Hematopoietic multipotent progenitor cell treated with erythropoietin and hydrocortisone succinate and interleukin-3 and kit ligand, for 8 days (in vitro differentiated cells): ENCODE measurements around the gene TRHDE.
A peak's percentile ranks its signal among the peaks of the same experiment; 100 is the strongest.

Experiments
- DNase-seq: peaks from one replicate; pipeline ENCODE4 v3.0.0-alpha.2; 2015

Gene TRHDE

DNA sequence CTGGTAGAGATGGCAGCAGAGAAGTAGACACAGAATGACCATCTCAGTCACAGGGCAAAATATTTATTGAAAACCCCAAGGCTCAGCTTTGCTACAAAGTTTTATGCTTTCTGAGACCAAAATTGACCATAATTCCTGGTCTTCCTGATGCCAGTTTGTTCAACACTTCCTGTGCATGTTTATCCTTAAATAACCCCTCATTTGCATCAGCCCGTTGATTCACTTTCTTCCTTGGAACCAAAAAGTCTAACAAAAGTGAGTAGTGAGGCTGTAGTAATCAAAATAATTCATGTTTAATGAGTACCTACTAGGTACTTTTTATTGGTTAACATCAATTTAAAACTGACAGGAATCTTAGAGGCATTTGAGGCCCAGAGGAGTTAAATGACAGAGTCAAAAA lies 51.7 kb downstream of the TRHDE start:
- no peak for DNase-seq

DNA sequence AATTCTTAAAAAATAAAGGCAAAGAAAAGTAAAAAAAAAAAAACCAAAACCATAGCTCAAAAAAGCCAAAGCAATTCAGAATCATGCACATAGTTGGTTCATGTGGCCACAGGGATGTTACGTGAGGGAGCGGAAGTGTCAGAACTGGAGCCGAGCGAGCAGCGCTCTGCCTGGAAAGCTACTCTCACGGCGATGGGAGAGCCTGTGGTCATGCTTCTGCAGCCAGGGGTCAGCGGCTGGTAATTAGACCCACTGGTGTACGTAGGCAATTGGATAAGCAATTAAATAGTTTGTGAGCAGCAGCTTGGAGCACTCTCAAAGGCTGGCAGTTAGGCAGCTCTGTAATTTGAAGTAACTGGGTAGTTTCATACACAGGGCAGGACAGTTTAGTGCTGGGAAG lies 58.1 kb downstream of the TRHDE start:
- no peak for DNase-seq

DNA sequence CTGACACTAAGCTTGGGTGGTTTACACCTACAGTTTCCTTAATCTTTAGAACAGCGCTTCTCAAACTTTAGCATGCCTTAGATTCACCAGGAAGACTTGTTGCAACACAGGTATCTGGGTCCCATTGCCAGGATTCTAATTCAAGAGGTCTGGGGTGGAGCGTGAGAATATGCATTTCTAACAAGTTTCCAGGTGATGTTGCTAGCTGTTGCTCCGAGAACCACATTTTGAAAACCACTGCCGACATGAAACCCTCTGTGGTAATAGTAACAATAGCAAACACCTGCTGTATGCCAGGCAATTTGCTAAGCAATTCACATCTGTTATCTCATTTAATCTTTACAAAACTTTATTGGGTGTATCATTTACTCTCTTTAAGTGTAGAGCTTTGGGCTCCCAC lies 58.6 kb downstream of the TRHDE start:
- DNase-seq = no peak

DNA sequence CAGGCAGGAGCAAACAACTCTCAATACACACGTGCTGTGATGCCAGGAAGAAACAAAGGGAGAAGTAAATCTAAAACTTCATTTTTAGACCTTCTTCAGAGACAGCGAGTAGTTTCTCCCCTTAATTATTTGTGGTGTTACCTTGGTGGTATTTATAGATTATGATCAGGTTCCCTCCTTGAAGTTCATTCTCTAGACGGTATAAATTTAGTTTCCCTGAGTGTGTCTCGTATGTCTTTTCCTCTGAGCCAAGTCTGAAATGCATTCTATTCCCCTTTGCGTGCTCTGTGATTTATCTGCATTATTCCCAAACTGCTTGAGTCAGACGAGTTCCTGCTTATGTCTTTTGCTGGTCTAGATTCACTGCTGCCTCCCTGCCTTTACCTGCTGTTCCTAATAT lies 65.2 kb downstream of the TRHDE start:
- DNase-seq = no peak

DNA sequence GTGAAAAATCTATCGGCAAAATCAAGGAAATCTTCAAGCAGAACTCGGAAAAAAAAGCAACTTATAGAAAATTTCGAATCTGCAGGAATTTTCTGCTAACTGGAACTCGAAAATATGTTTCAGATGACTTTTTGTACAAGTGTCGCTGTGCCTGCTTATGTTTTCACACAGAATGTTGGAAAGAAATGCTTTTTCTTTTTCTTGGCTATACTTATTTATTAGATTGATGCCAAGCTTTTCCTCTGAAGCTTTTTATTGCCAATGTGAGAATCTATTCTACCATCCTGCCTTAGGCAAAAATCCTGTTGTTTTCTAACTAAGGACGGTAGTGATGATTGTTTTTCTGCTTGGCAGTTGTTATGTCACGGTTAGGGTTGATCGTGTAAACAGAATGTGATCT lies 65.8 kb downstream of the TRHDE start:
- DNase-seq = no peak

DNA sequence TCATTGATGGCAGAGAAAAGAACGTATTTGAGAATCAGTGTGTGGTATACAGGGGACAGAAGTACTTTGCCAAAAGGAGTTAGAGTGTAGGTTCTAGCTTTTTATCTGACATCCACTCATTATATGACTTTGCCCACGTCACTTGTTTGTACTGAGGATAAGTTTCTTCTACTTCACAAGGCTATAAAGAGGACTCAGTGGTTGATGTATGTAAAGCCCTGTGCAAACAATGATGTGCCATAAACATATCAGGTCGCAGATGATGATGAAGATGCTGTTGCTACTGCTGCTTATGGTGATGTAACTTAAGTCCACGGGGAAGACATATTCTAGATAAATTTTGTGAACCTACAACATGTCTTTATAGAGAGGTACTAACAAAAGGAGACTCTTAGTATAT lies 66.3 kb downstream of the TRHDE start:
- DNase-seq = no peak

DNA sequence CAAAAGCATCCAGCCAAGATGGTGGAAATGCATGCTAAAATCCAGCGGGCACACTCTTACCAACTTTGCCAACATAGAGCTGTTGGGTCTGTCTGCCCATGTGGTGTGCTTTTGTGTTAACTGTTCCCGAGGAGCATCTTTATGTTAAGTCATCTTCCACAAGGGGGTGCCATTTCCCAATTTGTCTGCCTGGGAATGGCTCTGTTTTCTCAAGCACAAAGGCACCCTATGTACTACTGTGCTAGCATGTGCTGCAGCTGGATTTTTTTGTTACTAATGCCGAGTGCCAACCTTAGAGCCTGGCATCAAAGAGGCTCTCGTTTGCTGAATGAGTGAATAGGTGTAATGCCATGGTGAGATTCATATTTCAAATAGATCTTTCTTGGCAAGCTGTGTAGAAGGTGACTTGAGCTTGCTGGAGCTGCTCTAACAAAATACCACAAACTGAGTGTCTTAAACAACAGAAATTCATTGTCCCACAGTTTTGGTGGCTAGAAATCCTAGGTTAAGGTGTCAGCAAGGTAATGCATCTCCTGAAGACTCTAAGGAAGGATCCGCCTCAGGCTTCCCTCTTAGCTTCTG lies 74.3 kb downstream of the TRHDE start:
- DNase-seq = peak; percentile 71

DNA sequence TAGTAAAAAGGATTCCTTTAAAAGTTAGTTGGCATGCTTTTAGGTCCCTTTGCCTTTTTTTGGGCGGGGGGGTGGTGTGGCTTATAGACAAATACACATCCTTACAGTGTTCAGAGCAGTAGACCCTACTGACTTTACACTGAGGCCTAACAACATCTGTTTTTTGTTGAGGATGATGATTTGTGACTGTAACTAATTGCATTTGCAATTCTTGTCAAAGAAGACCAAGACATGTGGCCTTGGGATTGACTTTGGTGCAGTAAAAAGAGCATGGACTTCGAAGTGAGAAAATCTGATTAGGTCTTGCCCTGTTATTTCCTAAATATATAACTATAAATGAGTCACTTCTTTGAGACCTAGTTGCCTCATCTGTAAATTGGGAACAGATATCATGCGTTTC lies 77.3 kb downstream of the TRHDE start:
- no peak for DNase-seq

DNA sequence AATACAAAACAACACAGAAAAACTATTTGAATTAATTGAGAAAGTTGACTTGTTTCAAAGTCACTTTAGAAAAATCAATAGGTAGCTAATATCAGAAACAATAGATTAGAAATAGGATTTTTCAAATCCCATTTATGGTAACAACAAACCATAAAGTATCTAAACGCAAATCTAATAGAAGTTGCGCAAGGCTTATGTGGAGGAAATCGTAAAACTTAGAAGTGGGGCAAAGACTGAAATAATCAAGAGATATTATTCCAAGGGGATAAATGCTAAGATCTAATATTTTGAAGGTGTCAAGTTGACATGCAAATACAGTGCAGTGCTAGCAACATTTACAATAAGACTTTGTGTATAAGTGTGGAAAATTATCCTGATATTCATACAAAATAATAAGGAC lies 87.2 kb downstream of the TRHDE start:
- DNase-seq = no peak

DNA sequence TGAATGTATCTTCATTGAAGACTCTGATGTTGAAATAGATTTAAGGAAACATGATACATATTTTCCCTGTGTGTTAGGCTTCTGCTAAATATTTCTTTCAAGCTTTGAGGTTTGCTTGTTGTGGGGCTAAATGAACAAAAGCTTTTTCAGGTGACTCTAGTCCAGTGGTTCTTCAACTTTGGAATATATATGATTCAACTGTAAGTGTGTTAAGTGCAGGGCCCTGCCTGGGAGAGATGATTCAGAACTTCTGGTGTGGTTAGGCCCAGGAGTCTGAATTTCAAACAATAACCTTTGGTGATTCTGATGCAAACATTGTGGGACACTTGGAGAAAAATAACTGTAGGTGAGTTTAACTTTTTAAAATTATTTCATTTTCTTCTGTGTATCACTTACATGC lies 93.0 kb downstream of the TRHDE start:
- no peak for DNase-seq

DNA sequence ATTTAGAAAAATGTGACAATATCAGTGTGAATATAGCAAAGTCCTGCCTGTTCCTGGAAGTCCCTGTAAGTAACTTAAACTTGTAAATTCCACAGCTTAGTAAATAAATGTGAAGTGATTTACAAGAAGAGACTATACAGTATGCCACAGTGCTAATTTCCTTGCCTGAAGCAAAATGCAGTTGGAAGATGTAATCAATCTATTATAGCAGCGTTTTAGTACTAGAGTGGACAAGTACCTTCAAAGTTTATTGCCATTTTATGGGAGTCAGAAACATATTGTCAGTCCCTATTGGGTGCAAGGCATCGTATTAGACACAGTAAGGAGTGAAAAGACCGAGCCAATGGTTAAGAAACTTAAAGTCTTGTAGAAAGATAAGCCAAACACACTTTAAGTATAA lies 94.1 kb downstream of the TRHDE start:
- DNase-seq = no peak

DNA sequence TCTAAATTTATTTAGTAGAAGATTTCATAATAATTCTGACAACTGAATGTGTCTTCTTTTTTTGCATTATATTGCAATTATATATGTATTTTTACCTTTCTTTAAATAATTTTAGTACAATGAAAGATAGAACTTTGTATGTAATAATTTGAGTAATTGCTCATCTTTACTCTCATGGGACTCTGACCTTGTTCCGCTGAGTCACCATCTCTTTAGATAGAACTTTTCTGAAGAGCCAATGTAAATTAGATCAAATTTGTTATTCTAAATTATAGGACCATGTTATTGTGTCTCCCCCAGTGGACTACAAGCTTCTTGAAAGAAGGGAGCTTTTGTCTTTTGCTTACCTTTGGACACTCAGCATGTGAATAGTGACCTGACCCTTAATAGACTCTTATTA lies 96.1 kb downstream of the TRHDE start:
- DNase-seq = no peak

DNA sequence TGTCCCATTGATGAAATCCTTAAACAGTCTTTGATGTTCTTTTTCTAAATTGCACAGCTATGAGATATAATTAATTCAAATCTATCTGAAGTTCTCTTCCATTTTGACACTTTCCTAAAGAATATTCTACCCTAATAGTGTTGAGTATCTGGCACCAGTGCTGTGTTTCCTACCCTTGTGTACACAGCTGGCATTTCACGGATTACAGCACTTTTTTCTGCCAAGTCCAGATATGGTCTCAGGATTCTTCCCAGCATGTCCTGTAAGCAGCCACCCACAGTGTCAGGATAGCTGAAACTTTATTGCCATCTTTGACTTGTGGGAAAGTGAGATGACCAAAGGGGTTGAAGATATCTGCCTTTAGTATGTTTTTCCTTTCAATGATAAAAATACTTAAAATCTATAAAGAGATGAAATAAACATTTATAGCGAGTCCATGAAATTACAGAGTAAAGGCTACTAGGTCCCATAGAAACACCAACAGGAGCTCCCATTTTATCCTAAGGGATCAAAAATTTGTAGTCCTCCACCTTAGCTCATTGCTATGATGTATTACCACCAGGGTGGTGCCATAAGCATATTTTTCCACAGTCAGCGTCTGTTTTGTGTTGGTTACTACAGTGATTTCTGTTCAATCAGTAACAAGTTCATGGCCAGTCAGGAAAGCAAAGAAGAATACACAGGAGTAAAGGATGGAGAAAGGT lies 96.7 kb downstream of the TRHDE start:
- DNase-seq = no peak

DNA sequence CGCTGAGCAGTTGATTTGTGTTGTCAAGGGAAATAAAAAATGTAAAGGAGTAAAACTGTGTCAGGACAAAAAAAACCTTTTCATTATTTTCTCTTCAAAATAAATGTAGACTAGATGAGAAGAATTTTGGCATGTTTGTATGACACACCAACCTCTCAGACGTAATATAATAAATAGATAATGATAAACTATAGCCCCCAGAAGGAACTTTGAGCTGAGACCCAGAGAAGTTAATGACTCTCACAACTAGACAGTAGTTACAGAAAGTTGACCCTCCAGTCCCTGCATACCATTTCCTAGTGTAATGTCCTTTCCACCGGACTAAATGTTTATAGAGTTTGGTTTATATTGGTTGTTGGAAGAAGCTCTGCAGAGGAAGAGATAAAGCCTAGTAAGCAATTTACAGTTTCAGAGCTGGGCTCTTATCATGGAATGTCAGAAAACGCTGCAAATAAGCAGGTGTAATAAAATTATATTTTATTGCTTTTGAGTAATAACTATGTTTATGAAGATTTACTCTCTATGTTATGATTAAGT lies 97.3 kb downstream of the TRHDE start:
- no peak for DNase-seq

DNA sequence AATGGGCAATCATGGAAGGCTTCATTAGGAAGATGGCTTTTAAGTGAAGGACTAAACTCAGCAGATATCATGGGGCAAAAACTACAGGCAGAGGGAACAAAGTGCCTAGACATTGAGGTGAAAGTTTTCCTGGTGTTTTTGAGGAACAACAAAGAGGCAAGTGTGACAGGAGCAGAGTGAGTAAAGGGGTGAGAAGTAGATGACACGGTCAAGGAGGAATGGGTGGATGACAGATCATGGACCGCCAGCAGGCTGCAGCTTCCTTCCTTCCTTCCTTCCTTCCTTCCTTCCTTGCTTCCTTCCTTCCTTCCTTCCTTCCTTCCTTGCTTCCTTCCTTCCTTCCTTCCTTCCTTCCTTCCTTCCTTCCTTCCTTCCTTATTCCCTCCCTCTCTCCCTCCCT lies 108.3 kb downstream of the TRHDE start:
- no peak for DNase-seq

DNA sequence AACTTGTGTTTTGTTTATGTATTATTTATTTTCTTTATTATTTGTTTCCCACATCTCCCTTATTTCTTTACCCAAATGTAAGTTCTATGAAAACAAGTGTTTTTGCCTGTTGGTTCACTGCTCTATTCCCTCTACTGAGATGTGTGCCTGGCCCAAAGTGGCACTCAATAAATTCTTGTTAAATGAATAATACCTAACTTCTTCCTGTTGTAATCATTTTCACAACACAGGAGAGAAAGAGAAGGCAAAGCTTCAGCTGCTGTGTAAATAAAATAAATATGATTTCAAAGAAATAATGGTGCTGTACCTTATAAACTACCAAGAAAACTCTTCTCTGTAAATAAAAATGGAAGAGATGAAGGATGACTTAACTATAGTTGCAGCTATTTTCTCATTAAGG lies 116.2 kb downstream of the TRHDE start:
- DNase-seq = no peak

DNA sequence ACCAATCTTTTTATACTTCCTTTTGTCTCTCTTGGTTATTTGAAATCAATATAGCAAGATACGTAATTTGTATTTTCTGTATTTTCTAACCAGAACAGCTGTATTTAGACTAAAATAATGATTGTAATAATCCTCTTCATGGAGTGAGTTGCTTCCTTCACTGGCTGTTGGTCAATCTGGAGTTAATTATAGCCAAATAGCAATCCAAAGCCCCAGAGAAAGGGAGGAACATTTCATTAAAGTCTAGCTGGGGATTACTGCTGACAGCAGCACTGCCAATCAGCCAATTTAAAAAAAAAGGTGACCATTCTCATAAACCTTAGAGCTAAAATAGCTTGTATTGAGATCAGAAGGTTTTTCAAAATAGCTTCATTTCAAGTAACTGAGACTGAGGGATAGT lies 118.0 kb downstream of the TRHDE start:
- no peak for DNase-seq

DNA sequence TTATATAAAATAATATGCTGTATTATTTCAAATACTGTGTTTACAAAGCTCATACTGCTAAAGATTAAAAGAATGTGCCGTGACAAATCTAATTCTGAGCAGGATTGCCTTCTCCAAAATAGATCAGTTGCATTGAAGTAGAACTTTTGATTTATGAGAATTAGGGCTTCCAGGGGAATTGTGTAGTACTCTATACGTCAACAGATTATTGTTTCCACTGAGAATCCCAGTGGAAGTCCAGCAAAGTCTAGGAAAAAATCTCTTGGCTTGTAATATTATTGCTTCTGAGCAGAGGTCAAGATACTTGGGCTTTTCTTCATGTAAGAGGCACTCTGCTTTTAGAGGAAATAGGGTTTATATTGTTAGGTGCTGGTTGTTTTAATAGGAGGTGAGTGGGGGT lies 133.9 kb downstream of the TRHDE start:
- DNase-seq = no peak

DNA sequence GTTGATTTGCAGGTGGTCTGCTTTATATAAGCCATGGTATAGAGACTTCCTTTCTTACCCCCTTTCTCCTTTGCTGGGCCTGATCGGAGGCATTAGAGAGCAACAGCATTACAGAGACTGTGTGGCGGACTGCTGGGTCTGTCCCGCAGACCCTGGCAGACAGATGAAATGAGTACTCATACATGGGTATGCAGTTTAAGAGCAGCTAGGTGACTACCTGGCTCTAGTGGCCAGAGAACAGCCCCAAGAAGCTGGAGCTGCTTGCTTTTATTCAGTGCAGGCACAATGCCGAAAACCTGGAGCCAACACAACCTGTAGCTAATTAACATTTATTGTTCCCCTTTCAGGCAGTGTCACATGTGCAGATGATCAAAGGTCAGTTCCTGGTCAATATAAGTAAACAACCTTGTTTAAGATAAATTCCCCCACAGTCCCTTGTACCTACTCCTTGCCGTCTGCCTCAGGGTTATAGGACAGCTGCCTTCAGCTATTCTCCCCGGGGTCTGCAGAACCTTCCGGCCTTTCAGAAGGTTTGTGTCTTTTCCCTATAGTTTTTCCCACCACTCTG lies 160.0 kb downstream of the TRHDE start:
- no peak for DNase-seq

DNA sequence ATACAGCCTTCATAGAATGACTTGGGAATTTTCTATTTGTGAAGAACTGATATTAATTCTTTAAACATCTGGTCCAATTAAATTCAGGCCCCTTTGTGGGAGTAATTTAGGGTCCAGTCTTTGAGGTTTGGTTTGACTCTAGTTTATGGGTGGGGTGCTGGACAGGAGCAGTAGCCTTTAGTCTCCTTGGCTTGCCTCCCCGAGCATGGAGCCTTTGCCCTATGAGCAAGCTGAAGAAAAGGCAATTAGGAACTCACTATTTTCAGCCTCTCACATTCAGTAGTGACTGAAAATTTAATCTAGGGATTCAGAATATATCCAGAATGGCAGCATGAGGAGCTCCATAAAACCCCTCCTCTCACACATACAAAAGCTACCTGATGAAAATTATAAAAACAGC lies 161.1 kb downstream of the TRHDE start:
- no peak for DNase-seq

DNA sequence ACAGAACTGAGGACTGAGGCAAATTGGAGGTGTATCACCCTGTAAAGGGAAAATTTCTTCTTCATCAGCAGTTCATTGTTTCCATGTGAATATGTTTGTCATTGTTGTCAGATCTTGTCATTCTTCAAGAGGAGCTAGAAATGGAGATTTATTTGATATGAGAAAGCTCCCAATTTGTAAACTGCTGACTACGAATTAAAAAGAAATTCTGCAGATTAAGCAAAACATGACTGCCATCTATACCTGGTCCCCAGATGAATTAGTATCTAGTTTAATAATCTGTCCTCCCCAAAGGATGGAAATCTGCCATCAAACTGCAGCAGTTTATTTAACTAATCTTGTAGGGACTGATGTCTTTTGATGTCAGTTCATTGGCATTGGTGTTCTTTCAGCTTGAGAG lies 162.8 kb downstream of the TRHDE start:
- no peak for DNase-seq

DNA sequence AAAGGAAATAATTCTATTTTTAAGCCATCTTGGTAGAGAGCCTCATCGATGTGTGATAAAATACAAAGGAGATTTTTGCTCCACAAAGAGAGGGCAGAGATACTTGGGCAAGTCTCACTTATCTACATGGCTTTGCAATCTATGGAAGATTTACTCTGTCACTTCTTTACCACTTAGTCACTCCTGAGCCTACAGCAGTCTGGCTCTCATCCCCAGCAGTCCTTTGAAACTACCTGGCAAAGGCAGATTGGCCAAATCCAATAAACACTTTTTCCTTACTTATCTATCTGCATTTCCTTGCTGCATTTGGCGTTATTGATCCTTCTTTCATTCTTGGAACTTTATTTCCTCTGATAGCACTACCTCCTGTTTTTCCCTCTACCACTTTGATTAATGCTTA lies 170.0 kb downstream of the TRHDE start:
- no peak for DNase-seq

DNA sequence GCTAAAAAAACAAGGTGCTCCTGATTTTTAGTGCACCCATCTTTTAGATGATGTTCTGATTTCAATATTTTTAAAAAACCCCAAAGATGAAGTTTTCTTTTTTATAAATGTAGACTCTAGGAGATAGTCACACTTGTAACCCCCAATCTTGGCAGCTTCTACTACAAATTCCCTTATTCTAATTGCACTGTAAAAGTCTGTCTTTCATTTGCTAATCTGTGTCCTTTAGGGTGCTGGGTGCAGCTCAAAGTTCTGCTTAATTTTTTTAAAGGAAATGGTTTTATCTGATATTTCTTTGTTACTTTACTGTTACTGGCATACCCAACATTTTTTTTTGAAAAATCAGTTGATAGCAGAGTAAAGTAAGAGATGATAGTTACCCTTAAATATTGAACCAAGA lies 172.0 kb downstream of the TRHDE start:
- no peak for DNase-seq

DNA sequence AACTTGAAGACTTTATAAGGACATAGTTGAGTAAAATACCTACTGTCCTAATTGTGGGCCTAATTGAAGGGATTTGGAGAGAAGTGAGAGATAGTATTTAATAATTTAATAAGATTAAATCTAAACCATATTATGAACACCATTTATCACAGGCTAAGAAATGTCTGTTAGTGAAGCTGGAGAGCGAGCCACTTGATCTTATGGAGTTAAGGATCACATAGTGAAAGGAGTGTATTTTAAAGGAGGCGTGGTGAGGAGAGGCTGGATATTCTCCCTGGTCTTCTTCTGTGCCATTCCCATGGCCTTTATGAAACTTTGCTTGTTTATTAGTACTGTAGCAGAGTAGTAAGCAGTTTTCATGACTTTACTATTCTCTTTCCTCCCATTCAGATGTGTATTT lies 172.4 kb downstream of the TRHDE start:
- DNase-seq = no peak

DNA sequence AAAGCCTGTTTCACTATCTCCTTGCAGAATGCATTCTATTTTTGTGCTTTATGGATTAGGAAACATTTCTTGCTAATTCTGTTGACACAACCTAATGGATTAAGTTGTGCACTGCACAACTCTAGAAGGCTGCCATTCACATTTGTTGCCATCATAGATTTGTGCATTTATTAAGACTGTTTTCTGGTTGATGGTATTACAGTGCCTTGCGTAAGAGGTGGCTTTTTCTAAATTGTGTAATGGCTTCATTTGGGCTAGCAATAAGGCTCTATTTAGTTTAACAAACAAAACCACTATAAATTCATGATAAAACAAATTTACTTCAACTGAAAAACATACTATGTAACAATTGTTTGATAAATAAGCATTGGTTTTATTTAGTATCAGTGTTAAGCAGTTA lies 175.9 kb downstream of the TRHDE start:
- DNase-seq = no peak
